ACC112 (cell line): ENCODE measurements around the gene SIX2.

ENCODE experiments used
- H2AFZ ChIP-seq: fragments of 200-600 bp; sonication (generic); one replicate; pipeline ENCODE4 v1.6.0; 2017; ENCODE audit warnings: antibody characterized with exemption, low read length; ENCODE audit not compliant: unreplicated experiment
- H3K27ac ChIP-seq: fragments of 200-600 bp; sonication (generic); 2 replicates; pipeline ENCODE4 v1.5.1; 2014; ENCODE audit warnings: low read depth, mild to moderate bottlenecking, antibody characterized with exemption, low read length, moderate library complexity
- H3K27me3 ChIP-seq: fragments of 200-600 bp; sonication (generic); 2 replicates; pipeline ENCODE4 v1.6.1; 2014; ENCODE audit warnings: mild to moderate bottlenecking, antibody characterized with exemption, low read length, moderate library complexity, mixed read lengths; ENCODE audit not compliant: insufficient read depth
- H3K36me3 ChIP-seq: fragments of 200-600 bp; sonication (generic); 2 replicates; pipeline ENCODE4 v1.6.1; 2016; ENCODE audit warnings: mild to moderate bottlenecking, antibody characterized with exemption, low read length, moderate library complexity, mixed read lengths; ENCODE audit not compliant: insufficient read depth
- H3K4me1 ChIP-seq: fragments of 200-600 bp; sonication (generic); one replicate; pipeline ENCODE4 v1.6.1; 2016; ENCODE audit warnings: low read length, mixed read lengths; ENCODE audit not compliant: insufficient read depth, unreplicated experiment, control insufficient read depth
- H3K4me3 ChIP-seq: fragments of 200-600 bp; sonication (generic); 2 replicates; pipeline ENCODE4 v1.5.1; 2014; ENCODE audit warnings: mild to moderate bottlenecking, low read depth, low read length
- H3K79me2 ChIP-seq: fragments of 200-600 bp; sonication (generic); one replicate; pipeline ENCODE4 v1.6.0; 2016; ENCODE audit warnings: low read length; ENCODE audit not compliant: control insufficient read depth, unreplicated experiment, insufficient read depth

SIX2 gene

GRCh38 chr2:45009303-45009927, at the start of gene SIX2:
TSS of gene SIX2 (minus strand) at chr2:45009452. CDS start at chr2:45009110, 342 bp downstream.
- H3K36me3 ChIP-seq, result no peaks in the 10 kb centered on the region
- H3K27ac ChIP-seq, result peak within 1 kb of the TSS; percentile 71
- peak within 1 kb of the TSS; percentile 89 for H3K4me3 ChIP-seq
- H3K27me3 ChIP-seq, result no peaks in the 10 kb centered on the region
- peaks cover 32% of the 10 kb centered on the region for H3K4me1 ChIP-seq
- H3K79me2 ChIP-seq, result peaks cover 18% of the 10 kb centered on the region
- peak within 1 kb of the TSS; percentile 78 for H2AFZ ChIP-seq

- H3K4me1 ChIP-seq, result no peaks in the 10 kb centered on the region
- no peak overlapping the region for H2AFZ ChIP-seq
- H3K27ac ChIP-seq, result no peak overlapping the region
- H3K4me3 ChIP-seq, result no peak overlapping the region
- H3K36me3 ChIP-seq, result no peaks in the 10 kb centered on the region
- no peaks in the 10 kb centered on the region for H3K27me3 ChIP-seq
- no peaks in the 10 kb centered on the region for H3K79me2 ChIP-seq
Measured at GRCh38 chr2:45055162-45055605, 45.9 kb upstream of the SIX2 start.

GRCh38 chr2:45053966-45054365, 44.7 kb upstream of the SIX2 start:
- Histone ChIP-seq H2AFZ (no peak overlapping the region), H3K36me3 (no peaks in the 10 kb centered on the region), H3K27ac (no peak overlapping the region), H3K27me3 (no peaks in the 10 kb centered on the region), H3K4me3 (no peak overlapping the region), H3K79me2 (no peaks in the 10 kb centered on the region), H3K4me1 (no peaks in the 10 kb centered on the region)

- no peaks in the 10 kb centered on the region for H3K79me2 ChIP-seq
- no peaks in the 10 kb centered on the region for H3K4me1 ChIP-seq
- no peaks in the 10 kb centered on the region for H3K27me3 ChIP-seq
- H3K36me3 ChIP-seq, result no peaks in the 10 kb centered on the region
- no peak overlapping the region for H2AFZ ChIP-seq
- no peak overlapping the region for H3K4me3 ChIP-seq
- no peak overlapping the region for H3K27ac ChIP-seq
Measured at GRCh38 chr2:45052388-45052928, 43.2 kb upstream of the SIX2 start.

GRCh38 chr2:45049569-45050336, 40.5 kb upstream of the SIX2 start:
- no peak overlapping the region for H2AFZ ChIP-seq
- H3K79me2 ChIP-seq, result no peaks in the 10 kb centered on the region

GRCh38 chr2:45047301-45047700, 38.0 kb upstream of the SIX2 start:
- H2AFZ ChIP-seq, result no peak overlapping the region
- H3K79me2 ChIP-seq, result no peaks in the 10 kb centered on the region
- H3K4me3 ChIP-seq, result no peak overlapping the region
- H3K4me1 ChIP-seq, result no peaks in the 10 kb centered on the region
- peaks cover 20% of the 10 kb centered on the region for H3K27me3 ChIP-seq
- H3K36me3 ChIP-seq, result no peaks in the 10 kb centered on the region
- no peak overlapping the region for H3K27ac ChIP-seq

More at GRCh38 chr2:45049569-45050336, 40.5 kb upstream of the SIX2 start:
- Histone ChIP-seq H3K4me3 (no peak overlapping the region), H3K4me1 (no peaks in the 10 kb centered on the region), H3K27me3 (peaks cover 5% of the 10 kb centered on the region; the same call in 1 of the 2 replicates), H3K27ac (no peak overlapping the region), H3K36me3 (no peaks in the 10 kb centered on the region)

- H3K4me3 ChIP-seq, result no peak overlapping the region
- no peaks in the 10 kb centered on the region for H3K79me2 ChIP-seq
- H3K36me3 ChIP-seq, result no peaks in the 10 kb centered on the region
- H2AFZ ChIP-seq, result no peak overlapping the region
- peaks cover 23% of the 10 kb centered on the region for H3K27me3 ChIP-seq
- no peaks in the 10 kb centered on the region for H3K4me1 ChIP-seq
- H3K27ac ChIP-seq, result no peak overlapping the region
Measured at GRCh38 chr2:45046786-45047185, 37.5 kb upstream of the SIX2 start.

- H3K27me3 ChIP-seq, result peaks cover 25% of the 10 kb centered on the region
- H2AFZ ChIP-seq, result no peak overlapping the region
- H3K79me2 ChIP-seq, result no peaks in the 10 kb centered on the region
- no peak overlapping the region for H3K4me3 ChIP-seq
- H3K27ac ChIP-seq, result no peak overlapping the region
- no peaks in the 10 kb centered on the region for H3K36me3 ChIP-seq
- H3K4me1 ChIP-seq, result no peaks in the 10 kb centered on the region
Measured at GRCh38 chr2:45045706-45046105, 36.5 kb upstream of the SIX2 start.

GRCh38 chr2:45044916-45045315, 35.7 kb upstream of the SIX2 start:
- Histone ChIP-seq H2AFZ (no peak overlapping the region), H3K36me3 (no peaks in the 10 kb centered on the region), H3K4me3 (no peak overlapping the region), H3K79me2 (no peaks in the 10 kb centered on the region), H3K27ac (no peak overlapping the region), H3K27me3 (peaks cover 25% of the 10 kb centered on the region), H3K4me1 (no peaks in the 10 kb centered on the region)

GRCh38 chr2:45043174-45043573, 33.9 kb upstream of the SIX2 start:
- peaks cover 25% of the 10 kb centered on the region for H3K27me3 ChIP-seq
- H3K4me1 ChIP-seq, result no peaks in the 10 kb centered on the region
- H3K36me3 ChIP-seq, result no peaks in the 10 kb centered on the region
- no peak overlapping the region for H3K27ac ChIP-seq
- no peaks in the 10 kb centered on the region for H3K79me2 ChIP-seq
- no peak overlapping the region for H3K4me3 ChIP-seq
- H2AFZ ChIP-seq, result no peak overlapping the region

- Histone ChIP-seq H3K4me3 (no peak overlapping the region), H3K27ac (no peak overlapping the region)
Measured at GRCh38 chr2:45042401-45042800, 33.1 kb upstream of the SIX2 start.

More at GRCh38 chr2:45042401-45042800, 33.1 kb upstream of the SIX2 start:
- Histone ChIP-seq H3K36me3 (no peaks in the 10 kb centered on the region), H3K79me2 (no peaks in the 10 kb centered on the region), H2AFZ (no peak overlapping the region), H3K4me1 (no peaks in the 10 kb centered on the region), H3K27me3 (peaks cover 25% of the 10 kb centered on the region)
